HEK293 (cell line): Measurements from ENCODE around the gene AGO1.
A peak's percentile ranks its signal among the peaks of the same experiment; 100 is the strongest.

Experiments used
- CTCF ChIA-PET: fragments of 350-600 bp; formaldehyde crosslinking; extraction: SDS; loops from one replicate; lab custom pipeline; 2021; ENCODE audit warnings: antibody characterized with exemption; lab: Yijun Ruan, JAX
- POLR2A ChIA-PET: fragments of 300-600 bp; formaldehyde crosslinking; extraction: SDS; loops from one replicate; lab custom pipeline; 2020; ENCODE audit warnings: antibody characterized with exemption, inconsistent platforms; lab: Yijun Ruan, JAX
- H3K27ac ChIP-seq: fragments of 200-500 bp; sonication (Bioruptor generic); 2 replicates; pipeline ENCODE4 v1.5.1; 2014; ENCODE audit warnings: low read depth, low read length, control low read depth, inconsistent platforms; ENCODE audit errors: extremely low read depth
- H3K36me3 ChIP-seq, 2 experiments: fragments of 200-500 bp in 1 of 2; sonication (Bioruptor generic) in 1 of 2; 1 replicate in 1 of 2; 2 replicates in 1 of 2; pipeline ENCODE4 v1.5.1; 2014 to 2017; ENCODE audit warnings: inconsistent platforms in 2 of 2, low read length in 2 of 2; ENCODE audit not compliant: control insufficient read depth in 2 of 2, insufficient read depth in 1 of 2
- H3K4me1 ChIP-seq: fragments of 200-500 bp; sonication (Bioruptor generic); 2 replicates; pipeline ENCODE4 v1.5.1; 2014; ENCODE audit warnings: mild to moderate bottlenecking, low read length, inconsistent platforms; ENCODE audit not compliant: control insufficient read depth, insufficient read depth
- H3K4me3 ChIP-seq: 2 replicates; pipeline ENCODE4 v1.5.1; 2011; ENCODE audit warnings: low read depth, mild to moderate bottlenecking, control low read depth, low read length, moderate library complexity
- H3K9me3 ChIP-seq: fragments of 200-500 bp; sonication (Bioruptor generic); 2 replicates; pipeline ENCODE4 v1.5.1; 2014; ENCODE audit warnings: low read depth, low read length, inconsistent platforms; ENCODE audit not compliant: control insufficient read depth, insufficient read depth
- AEBP2 ChIP-seq: fragments of 450-650 bp; formaldehyde crosslinking; IDR thresholded peaks from 2 replicates; pipeline ENCODE4 v1.5.1; 2016; ENCODE audit warnings: missing biosample characterization, missing genetic modification characterization, borderline replicate concordance
- GLI2 ChIP-seq: fragments of 450-650 bp; formaldehyde crosslinking; IDR thresholded peaks from 2 replicates; pipeline ENCODE4; 2017; ENCODE audit warnings: missing biosample characterization, missing genetic modification characterization, low read depth, borderline replicate concordance
- GLIS1 ChIP-seq: fragments of 450-650 bp; formaldehyde crosslinking; IDR thresholded peaks from 2 replicates; pipeline ENCODE4 v1.5.1; 2016; ENCODE audit warnings: missing biosample characterization, missing genetic modification characterization
- KLF16 ChIP-seq: fragments of 450-650 bp; formaldehyde crosslinking; IDR thresholded peaks from 2 replicates; pipeline ENCODE4 v1.5.1; 2017; ENCODE audit warnings: missing biosample characterization, missing genetic modification characterization
- KLF7 ChIP-seq: fragments of 450-650 bp; formaldehyde crosslinking; IDR thresholded peaks from 2 replicates; pipeline ENCODE4 v1.5.1; 2016; ENCODE audit warnings: missing biosample characterization, missing genetic modification characterization, borderline replicate concordance
- MEIS1 ChIP-seq: sonication (generic); formaldehyde crosslinking; IDR thresholded peaks from 2 replicates; pipeline ENCODE4 v1.8.1; 2022; ENCODE audit warnings: missing genetic modification reagents, mild to moderate bottlenecking, borderline replicate concordance
- OVOL3 ChIP-seq: fragments of 450-650 bp; formaldehyde crosslinking; IDR thresholded peaks from 2 replicates; pipeline ENCODE4 v1.5.1; 2016; ENCODE audit warnings: missing biosample characterization, missing genetic modification characterization
- SETDB1 ChIP-seq: IDR thresholded peaks from one replicate; pipeline ENCODE4 v1.6.1; 2017; ENCODE audit warnings: mild to moderate bottlenecking, low read length, moderate library complexity, mixed read lengths; ENCODE audit not compliant: insufficient read length
- ZBTB48 ChIP-seq: fragments of 450-650 bp; formaldehyde crosslinking; IDR thresholded peaks from 2 replicates; pipeline ENCODE4 v1.5.1; 2016; ENCODE audit warnings: missing biosample characterization, missing genetic modification characterization
- ZNF10 ChIP-seq: fragments of 450-650 bp; formaldehyde crosslinking; IDR thresholded peaks from 2 replicates; pipeline ENCODE4 v1.5.1; 2017; ENCODE audit warnings: missing biosample characterization, missing genetic modification characterization
- ZNF146 ChIP-seq: fragments of 450-650 bp; formaldehyde crosslinking; IDR thresholded peaks from 2 replicates; pipeline ENCODE4 v1.5.1; 2016; ENCODE audit warnings: missing biosample characterization, missing genetic modification characterization
- ZNF221 ChIP-seq: fragments of 450-650 bp; formaldehyde crosslinking; IDR thresholded peaks from 2 replicates; pipeline ENCODE4 v1.5.1; 2017; ENCODE audit warnings: missing biosample characterization, missing genetic modification characterization, borderline replicate concordance
- ZNF24 ChIP-seq: fragments of 450-650 bp; formaldehyde crosslinking; IDR thresholded peaks from 2 replicates; pipeline ENCODE4 v1.5.1; 2016; ENCODE audit warnings: missing biosample characterization, missing genetic modification characterization
- ZNF302 ChIP-seq: fragments of 450-650 bp; formaldehyde crosslinking; IDR thresholded peaks from 2 replicates; pipeline ENCODE4 v1.5.1; 2016; ENCODE audit warnings: missing biosample characterization, missing genetic modification characterization, low read depth
- ZNF354C ChIP-seq: fragments of 450-650 bp; formaldehyde crosslinking; IDR thresholded peaks from 2 replicates; pipeline ENCODE4 v1.5.1; 2016; ENCODE audit warnings: missing biosample characterization, missing genetic modification characterization, low read depth, borderline replicate concordance
- ZNF37A ChIP-seq: fragments of 450-650 bp; IDR thresholded peaks from 2 replicates; pipeline ENCODE4 v1.5.1; 2018; ENCODE audit warnings: missing biosample characterization, missing genetic modification characterization
- ZNF394 ChIP-seq: fragments of 450-650 bp; formaldehyde crosslinking; IDR thresholded peaks from 2 replicates; pipeline ENCODE4 v1.5.1; 2016; ENCODE audit warnings: missing biosample characterization, missing genetic modification characterization, mild to moderate bottlenecking, moderate library complexity, borderline replicate concordance
- ZNF398 ChIP-seq: fragments of 450-650 bp; formaldehyde crosslinking; IDR thresholded peaks from 2 replicates; pipeline ENCODE4 v1.5.1; 2017; ENCODE audit warnings: missing biosample characterization, missing genetic modification characterization
- ZNF510 ChIP-seq: fragments of 450-650 bp; formaldehyde crosslinking; IDR thresholded peaks from 2 replicates; pipeline ENCODE4 v1.5.1; 2018; ENCODE audit warnings: mild to moderate bottlenecking, missing genetic modification characterization, missing biosample characterization; ENCODE audit not compliant: insufficient replicate concordance
- ZNF514 ChIP-seq: fragments of 450-650 bp; formaldehyde crosslinking; IDR thresholded peaks from 2 replicates; pipeline ENCODE4 v1.5.1; 2016; ENCODE audit warnings: missing biosample characterization, missing genetic modification characterization
- ZNF521 ChIP-seq: fragments of 450-650 bp; formaldehyde crosslinking; IDR thresholded peaks from 2 replicates; pipeline ENCODE4 v1.5.1; 2017; ENCODE audit warnings: missing biosample characterization, mild to moderate bottlenecking, missing genetic modification characterization
- ZNF549 ChIP-seq: fragments of 450-650 bp; IDR thresholded peaks from 2 replicates; pipeline ENCODE4 v1.5.1; 2018; ENCODE audit warnings: missing biosample characterization, missing genetic modification characterization, mild to moderate bottlenecking, inconsistent platforms, moderate library complexity
- ZNF561 ChIP-seq: fragments of 450-650 bp; IDR thresholded peaks from 2 replicates; pipeline ENCODE4 v1.5.1; 2018; ENCODE audit warnings: missing biosample characterization, missing genetic modification characterization, borderline replicate concordance
- ZNF621 ChIP-seq: fragments of 450-650 bp; formaldehyde crosslinking; IDR thresholded peaks from 2 replicates; pipeline ENCODE4 v1.5.1; 2017; ENCODE audit warnings: missing biosample characterization, missing genetic modification characterization
- ZNF624 ChIP-seq: fragments of 450-650 bp; formaldehyde crosslinking; IDR thresholded peaks from 2 replicates; pipeline ENCODE4 v1.5.1; 2017; ENCODE audit warnings: missing biosample characterization, missing genetic modification characterization
- ZNF654 ChIP-seq: fragments of 450-650 bp; formaldehyde crosslinking; IDR thresholded peaks from 2 replicates; pipeline ENCODE4 v1.5.1; 2016; ENCODE audit warnings: low read depth, missing biosample characterization, missing genetic modification characterization
- ZNF677 ChIP-seq: fragments of 450-650 bp; IDR thresholded peaks from 2 replicates; pipeline ENCODE4 v1.5.0; 2018; ENCODE audit warnings: missing biosample characterization, mild to moderate bottlenecking, missing genetic modification characterization, moderate library complexity
- ZNF76 ChIP-seq: fragments of 450-650 bp; formaldehyde crosslinking; IDR thresholded peaks from 2 replicates; pipeline ENCODE4; 2016; ENCODE audit warnings: low read depth, missing biosample characterization, missing genetic modification characterization, borderline replicate concordance
- ZNF777 ChIP-seq: fragments of 450-650 bp; formaldehyde crosslinking; IDR thresholded peaks from 2 replicates; pipeline ENCODE4 v1.5.1; 2017; ENCODE audit warnings: missing biosample characterization, missing genetic modification characterization, borderline replicate concordance
- TF ChIP-seq, protein P1 (sequence below): fragments of 450-650 bp; formaldehyde crosslinking; IDR thresholded peaks from 2 replicates; pipeline ENCODE4 v1.5.1; 2016; ENCODE audit warnings: missing biosample characterization, missing genetic modification characterization

The AGO1 gene

DNA sequence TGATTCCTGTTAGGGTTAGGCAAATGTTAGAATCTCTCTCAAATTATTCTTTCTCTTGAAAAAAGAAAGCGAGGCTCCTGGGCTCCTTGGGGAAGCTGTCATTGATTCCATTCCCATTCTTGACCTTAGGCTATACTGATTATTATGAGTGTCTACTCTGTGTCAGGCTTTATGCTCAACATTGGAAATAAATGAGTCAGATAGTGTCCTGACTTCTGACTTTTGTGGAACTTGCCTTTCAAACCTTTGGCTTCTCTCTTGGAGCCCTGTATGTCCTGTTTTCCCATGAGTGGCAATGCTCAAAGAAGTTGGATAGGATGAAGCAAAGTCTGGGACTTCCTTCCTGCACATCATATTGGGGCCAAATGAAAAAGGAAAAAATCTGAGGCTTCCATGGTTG is 11.6 kb downstream of the AGO1 start:
- H3K36me3 ChIP-seq, result peaks cover 27 to 99% of the 10 kb centered on the region in 2 experiments
- H3K9me3 ChIP-seq, result no peaks in the 10 kb centered on the region
- no peaks in the 10 kb centered on the region for H3K4me1 ChIP-seq
- ChIA-PET POLR2A (no interaction called here), CTCF (interaction anchor here (3.8 kb wide), 1 partner anchor 12 kb away, joined by 15 read pairs; the partner anchor contains the start of gene AGO1)
- TF ChIP-seq ZNF677 (tag by site-specific recombination) (no peak), ZNF624 (no peak), ZNF514 (tag by site-specific recombination) (no peak), ZBTB48 (tag by site-specific recombination) (no peak), MEIS1 (no peak), ZNF221 (tag by site-specific recombination) (no peak), GLI2 (tag by site-specific recombination) (no peak), ZNF37A (tag by site-specific recombination) (no peak), ZNF394 (no peak), ZNF521 (tag by site-specific recombination) (no peak), ZNF777 (tag by site-specific recombination) (no peak), ZNF549 (tag by site-specific recombination) (no peak), ZNF354C (no peak), ZNF24 (tag by site-specific recombination) (no peak), SETDB1 (no peak)
- TF ChIP-seq, all 188 proteins: peak for 0
- no peak overlapping the region for H3K27ac ChIP-seq
- no peak overlapping the region for H3K4me3 ChIP-seq

- peaks cover 25 to 94% of the 10 kb centered on the region in 2 experiments; a peak in 2 of 3 replicates for H3K36me3 ChIP-seq
- ChIA-PET CTCF (interaction anchor here (1.0 to 1.7 kb wide), 3 partner anchors 18 to 234 kb away, joined by 3 to 6 read pairs (median 6); no protein-coding TSS in a partner anchor), POLR2A (no interaction called here)
- no peak overlapping the region for H3K27ac ChIP-seq
- H3K4me3 ChIP-seq, result no peak overlapping the region
- no peaks in the 10 kb centered on the region for H3K4me1 ChIP-seq
- H3K9me3 ChIP-seq, result no peaks in the 10 kb centered on the region
- TF ChIP-seq ZNF302 (no peak), ZNF654 (tag by site-specific recombination) (peak; percentile 28)
These were observed 16.9 kb downstream of the AGO1 start for GRCh38 chr1:35899941-35900340.

- ChIA-PET CTCF (interaction anchor here (1.0 kb wide), 1 partner anchor 18 kb away, joined by 3 read pairs; the partner anchor contains the start of gene AGO1), POLR2A (interaction anchor here (0.6 to 1.0 kb wide), 2 partner anchors 17 to 419 kb away, joined by 3 to 4 read pairs; no protein-coding TSS in a partner anchor)
- no peaks in the 10 kb centered on the region for H3K4me1 ChIP-seq
- no peak overlapping the region for H3K27ac ChIP-seq
- H3K36me3 ChIP-seq, result peaks cover 25 to 92% of the 10 kb centered on the region in 2 experiments; a peak in 2 of 3 replicates
- H3K9me3 ChIP-seq, result no peaks in the 10 kb centered on the region
- H3K4me3 ChIP-seq, result no peak overlapping the region
- TF ChIP-seq KLF7 (tag by site-specific recombination), result no peak
- TF ChIP-seq GLIS1 (tag by site-specific recombination), result no peak
- TF ChIP-seq ZNF398 (tag by site-specific recombination), result no peak
- no peak for TF ChIP-seq KLF16 (tag by site-specific recombination)
- no peak for TF ChIP-seq ZNF561 (tag by site-specific recombination)
- no peak for TF ChIP-seq AEBP2 (tag by site-specific recombination)
- TF ChIP-seq ZNF76 (tag by site-specific recombination), result no peak
- no peak for TF ChIP-seq ZNF621 (tag by site-specific recombination)
- no peak for TF ChIP-seq OVOL3
- TF ChIP-seq ZNF10 (tag by site-specific recombination), result no peak
- no peak for TF ChIP-seq ZNF510 (tag by site-specific recombination)
- TF ChIP-seq ZNF146 (tag by site-specific recombination), result no peak
- TF ChIP-seq, protein P1, sequence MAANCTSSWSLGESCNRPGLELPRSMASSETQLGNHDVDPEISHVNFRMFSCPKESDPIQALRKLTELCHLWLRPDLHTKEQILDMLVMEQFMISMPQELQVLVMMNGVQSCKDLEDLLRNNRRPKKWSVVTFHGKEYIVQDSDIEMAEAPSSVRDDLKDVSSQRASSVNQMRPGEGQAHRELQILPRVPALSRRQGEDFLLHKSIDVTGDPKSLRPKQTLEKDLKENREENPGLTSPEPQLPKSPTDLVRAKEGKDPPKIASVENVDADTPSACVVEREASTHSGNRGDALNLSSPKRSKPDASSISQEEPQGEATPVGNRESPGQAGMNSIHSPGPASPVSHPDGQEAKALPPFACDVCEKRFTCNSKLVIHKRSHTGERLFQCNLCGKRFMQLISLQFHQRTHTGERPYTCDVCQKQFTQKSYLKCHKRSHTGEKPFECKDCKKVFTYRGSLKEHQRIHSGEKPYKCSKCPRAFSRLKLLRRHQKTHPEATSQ (tag by site-specific recombination), result no peak
These were observed 18.2 kb downstream of the AGO1 start for GRCh38 chr1:35901235-35901634.
